C4-2B (cell line): ENCODE data around the gene MSANTD3.

Experiments
- ZFX ChIP-seq: fragments of 450-650 bp; IDR thresholded peaks from 2 replicates; pipeline ENCODE4 v1.6.1; 2017
- TF ChIP-seq, protein P1 (sequence below): fragments of 450-650 bp; conservative IDR thresholded peaks from 2 replicates; pipeline ENCODE4 v1.5.1; 2017; ENCODE audit warnings: mild to moderate bottlenecking

- TF ChIP-seq, protein P1, sequence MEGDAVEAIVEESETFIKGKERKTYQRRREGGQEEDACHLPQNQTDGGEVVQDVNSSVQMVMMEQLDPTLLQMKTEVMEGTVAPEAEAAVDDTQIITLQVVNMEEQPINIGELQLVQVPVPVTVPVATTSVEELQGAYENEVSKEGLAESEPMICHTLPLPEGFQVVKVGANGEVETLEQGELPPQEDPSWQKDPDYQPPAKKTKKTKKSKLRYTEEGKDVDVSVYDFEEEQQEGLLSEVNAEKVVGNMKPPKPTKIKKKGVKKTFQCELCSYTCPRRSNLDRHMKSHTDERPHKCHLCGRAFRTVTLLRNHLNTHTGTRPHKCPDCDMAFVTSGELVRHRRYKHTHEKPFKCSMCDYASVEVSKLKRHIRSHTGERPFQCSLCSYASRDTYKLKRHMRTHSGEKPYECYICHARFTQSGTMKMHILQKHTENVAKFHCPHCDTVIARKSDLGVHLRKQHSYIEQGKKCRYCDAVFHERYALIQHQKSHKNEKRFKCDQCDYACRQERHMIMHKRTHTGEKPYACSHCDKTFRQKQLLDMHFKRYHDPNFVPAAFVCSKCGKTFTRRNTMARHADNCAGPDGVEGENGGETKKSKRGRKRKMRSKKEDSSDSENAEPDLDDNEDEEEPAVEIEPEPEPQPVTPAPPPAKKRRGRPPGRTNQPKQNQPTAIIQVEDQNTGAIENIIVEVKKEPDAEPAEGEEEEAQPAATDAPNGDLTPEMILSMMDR: no peak
- TF ChIP-seq ZFX: no peak
Observed at GRCh38 chr9:100488177-100488576, 61.2 kb downstream of the MSANTD3 start.
